Vagina (tissue), 2 donors: Measurements from ENCODE around the gene ZNF664. TPM values are rescaled to one million over a fixed set of nuclear protein-coding genes. Genes with fewer than 3 reads are reported as not detected.

ENCODE experiments used
- DNase-seq, 2 donors: peaks; one replicate each; pipeline ENCODE4 v3.0.0-alpha.2; 2017; ENCODE audit errors: extremely low spot score in 2 of 2
- H3K27ac ChIP-seq: fragments of 200-600 bp; sonication (generic); one replicate; pipeline ENCODE4 v1.5.1; 2019
- H3K27me3 ChIP-seq: fragments of 200-600 bp; sonication (generic); one replicate; pipeline ENCODE4 v1.5.1; 2019
- H3K36me3 ChIP-seq, 2 donors: fragments of 200-600 bp; sonication (generic); one replicate each; pipeline ENCODE4 v1.5.1; 2017 to 2019
- H3K4me1 ChIP-seq: fragments of 200-600 bp; sonication (generic); one replicate; pipeline ENCODE4 v1.5.1; 2019
- H3K4me3 ChIP-seq, 2 donors: fragments of 200-600 bp; sonication (generic); 1 replicate in 1 of 2; 2 replicates in 1 of 2; pipeline ENCODE4 v1.5.1; 2016 to 2019
- H3K9me3 ChIP-seq: fragments of 200-600 bp; sonication (generic); one replicate; pipeline ENCODE4 v1.5.1; 2019
- POLR2A ChIP-seq, 2 donors: fragments of 450-650 bp; IDR thresholded peaks; one replicate each; pipeline ENCODE4 v1.6.1; 2017; ENCODE audit warnings: antibody characterized with exemption in 2 of 2, mild to moderate bottlenecking in 2 of 2, moderate library complexity in 2 of 2
- POLR2AphosphoS5 ChIP-seq, 2 donors: sonication (generic); formaldehyde crosslinking; IDR thresholded peaks; one replicate each; pipeline ENCODE4 v1.9.0; 2017; ENCODE audit warnings: antibody characterized with exemption in 2 of 2, mild to moderate bottlenecking in 2 of 2, low read depth in 1 of 2; ENCODE audit not compliant: insufficient read depth in 1 of 2
- intact Hi-C: fragments of 100-400 bp; cut with DNase I; formaldehyde crosslinking; loops from one replicate; pipeline ENCODE4 v1.15.1; 2023
- total RNA-seq: library from RNA; depleted of rRNA; stranded (reverse); fragments of >200 nt; gene quantifications from one replicate; pipeline ENCODE4 v1.2.3, GENCODE V29; 2016
- TF ChIP-seq, protein P1 (sequence below), 3 experiments: fragments of 450-650 bp in 2 of 3; fragments of 200-600 bp in 1 of 3; sonication (generic) in 1 of 3; IDR thresholded peaks; one replicate each; pipeline ENCODE4 v1.5.1; 2017 to 2019; ENCODE audit warnings: antibody characterized with exemption in 3 of 3, mild to moderate bottlenecking in 2 of 3, moderate library complexity in 2 of 3

The ZNF664 gene
- total RNA-seq, 1 donor from 2014 or later = 40.5 TPM

DNA sequence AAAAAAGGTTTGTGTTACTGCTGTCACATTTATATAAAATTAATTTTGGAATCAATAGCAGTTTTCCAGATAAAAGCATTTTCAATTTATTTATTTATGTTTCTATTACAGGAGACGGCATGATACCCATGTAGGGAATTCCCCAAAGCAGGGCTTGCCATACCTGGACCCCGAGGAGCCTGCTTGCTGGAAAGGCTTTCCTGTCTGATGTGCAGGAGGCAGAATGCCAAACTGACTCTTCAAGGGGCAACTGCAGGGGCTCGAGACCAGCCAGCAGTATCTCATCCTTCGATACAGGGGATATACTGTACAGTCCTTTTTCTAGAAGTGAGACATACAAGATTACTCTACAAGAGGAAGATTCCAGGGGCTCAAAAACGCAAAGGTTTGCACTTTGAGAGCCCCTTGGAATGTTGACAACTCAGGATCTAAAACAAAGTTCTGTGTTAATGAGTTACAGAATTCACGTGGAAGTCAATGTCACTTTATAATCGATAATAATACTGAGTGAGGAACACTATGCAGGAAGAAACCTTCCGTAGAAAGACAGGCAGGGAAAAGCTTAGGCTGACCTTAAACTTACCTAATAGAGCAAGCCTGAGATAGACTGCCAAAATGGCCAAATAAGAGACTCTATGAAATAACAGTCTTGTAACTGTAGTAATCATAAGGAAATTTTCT lies 38.6 kb downstream of the ZNF664 start:
- intact Hi-C loops = loop anchor here (2.0 kb wide), 1 partner anchor 51 kb away; no protein-coding TSS in a partner anchor
- Histone ChIP-seq H3K4me1 (peaks cover 6% of the 10 kb centered on the region), H3K27ac (no peak overlapping the region), H3K9me3 (no peaks in the 10 kb centered on the region), H3K27me3 (no peaks in the 10 kb centered on the region), H3K4me3 (no peak overlapping the region), H3K36me3 (peaks cover 0 to 36% of the 10 kb centered on the region in 2 donors)
- no peak for DNase-seq
- TF ChIP-seq POLR2AphosphoS5 (IDR thresholded peaks at IDR 0.05; ENCODE audit: insufficient read depth in 1 of 2, low read depth in 1 of 2) (no peak), POLR2A (IDR thresholded peaks at IDR 0.05) (no peak)
- TF ChIP-seq, protein P1, sequence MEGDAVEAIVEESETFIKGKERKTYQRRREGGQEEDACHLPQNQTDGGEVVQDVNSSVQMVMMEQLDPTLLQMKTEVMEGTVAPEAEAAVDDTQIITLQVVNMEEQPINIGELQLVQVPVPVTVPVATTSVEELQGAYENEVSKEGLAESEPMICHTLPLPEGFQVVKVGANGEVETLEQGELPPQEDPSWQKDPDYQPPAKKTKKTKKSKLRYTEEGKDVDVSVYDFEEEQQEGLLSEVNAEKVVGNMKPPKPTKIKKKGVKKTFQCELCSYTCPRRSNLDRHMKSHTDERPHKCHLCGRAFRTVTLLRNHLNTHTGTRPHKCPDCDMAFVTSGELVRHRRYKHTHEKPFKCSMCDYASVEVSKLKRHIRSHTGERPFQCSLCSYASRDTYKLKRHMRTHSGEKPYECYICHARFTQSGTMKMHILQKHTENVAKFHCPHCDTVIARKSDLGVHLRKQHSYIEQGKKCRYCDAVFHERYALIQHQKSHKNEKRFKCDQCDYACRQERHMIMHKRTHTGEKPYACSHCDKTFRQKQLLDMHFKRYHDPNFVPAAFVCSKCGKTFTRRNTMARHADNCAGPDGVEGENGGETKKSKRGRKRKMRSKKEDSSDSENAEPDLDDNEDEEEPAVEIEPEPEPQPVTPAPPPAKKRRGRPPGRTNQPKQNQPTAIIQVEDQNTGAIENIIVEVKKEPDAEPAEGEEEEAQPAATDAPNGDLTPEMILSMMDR (IDR thresholded peaks at IDR 0.05) = no peak

- Histone ChIP-seq H3K27ac (no peak overlapping the region), H3K36me3 (peaks cover 0 to 36% of the 10 kb centered on the region in 2 donors), H3K4me3 (no peak overlapping the region), H3K27me3 (no peaks in the 10 kb centered on the region), H3K4me1 (peaks cover 2% of the 10 kb centered on the region), H3K9me3 (no peaks in the 10 kb centered on the region)
- TF ChIP-seq, protein P1 (IDR thresholded peaks at IDR 0.05) = no peak
- TF ChIP-seq POLR2A (IDR thresholded peaks at IDR 0.05) (no peak), POLR2AphosphoS5 (IDR thresholded peaks at IDR 0.05; ENCODE audit: insufficient read depth in 1 of 2, low read depth in 1 of 2) (no peak)
- no peak for DNase-seq
- intact Hi-C loops = no loop called here
Measured at GRCh38 chr12:124013073-124013472, 40.1 kb downstream of the ZNF664 start.

- TF ChIP-seq, protein P1 (IDR thresholded peaks at IDR 0.05) = no peak
- TF ChIP-seq POLR2A (IDR thresholded peaks at IDR 0.05) = no peak
- no peak for TF ChIP-seq POLR2AphosphoS5 (IDR thresholded peaks at IDR 0.05; ENCODE audit: insufficient read depth in 1 of 2, low read depth in 1 of 2)
- intact Hi-C loops = no loop called here
- Histone ChIP-seq H3K36me3 (peaks cover 0 to 31% of the 10 kb centered on the region in 2 donors), H3K27me3 (no peaks in the 10 kb centered on the region), H3K4me1 (peaks cover 10% of the 10 kb centered on the region), H3K4me3 (no peak overlapping the region), H3K27ac (no peak overlapping the region), H3K9me3 (no peaks in the 10 kb centered on the region)
- DNase-seq = no peak
Measured at GRCh38 chr12:124015494-124016461, 42.8 kb downstream of the ZNF664 start.

DNA sequence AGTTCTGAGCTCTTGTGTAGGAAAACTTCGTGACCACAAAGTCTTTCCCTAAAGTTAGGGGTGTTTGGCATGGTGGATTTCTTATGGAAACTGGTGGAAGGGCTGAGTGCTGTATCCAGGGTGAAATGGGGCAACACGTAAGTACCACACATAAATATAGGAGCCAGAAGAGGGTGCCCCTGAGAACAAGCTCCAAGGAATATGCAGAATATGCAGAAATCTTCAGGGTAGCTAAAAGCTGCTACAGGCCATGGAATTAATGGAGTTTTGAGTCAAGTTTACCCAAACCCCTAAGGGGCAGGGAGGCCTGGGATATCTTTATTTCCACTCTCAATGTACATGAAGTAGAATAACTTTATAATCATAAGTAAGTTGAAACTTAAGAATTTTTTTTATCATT lies 44.0 kb downstream of the ZNF664 start:
- peaks cover 14% of the 10 kb centered on the region for H3K4me1 ChIP-seq
- H3K9me3 ChIP-seq = no peaks in the 10 kb centered on the region
- no peak overlapping the region for H3K27ac ChIP-seq
- no peaks in the 10 kb centered on the region for H3K27me3 ChIP-seq
- DNase-seq = no peak
- no peak overlapping the region for H3K4me3 ChIP-seq
- intact Hi-C loops = no loop called here
- TF ChIP-seq POLR2A (IDR thresholded peaks at IDR 0.05) = no peak
- TF ChIP-seq, protein P1 (IDR thresholded peaks at IDR 0.05) = no peak
- peaks cover 0 to 18% of the 10 kb centered on the region in 2 donors for H3K36me3 ChIP-seq
